Measurements from ENCODE around the gene WWOX.

WWOX gene

GRCh38 chr16:78537511-78537910 is 438.1 kb downstream of the WWOX start:
- no peak for TF ChIP-seq CTCF (IDR thresholded peaks at IDR 0.05; ENCODE audit: control insufficient read depth, insufficient read depth, low read depth, low read length, missing control alignments)
- no peak overlapping the region for H3K4me3 ChIP-seq (ENCODE audit: control insufficient read depth, low read depth, low read length)
- no peak for DNase-seq (ENCODE audit: low read depth)

GRCh38 chr16:78538292-78538691 is 438.8 kb downstream of the WWOX start:
- DNase-seq (ENCODE audit: low read depth), result no peak

GRCh38 chr16:78538919-78539318 is 439.5 kb downstream of the WWOX start:
- no peak overlapping the region for H3K4me3 ChIP-seq (ENCODE audit: control insufficient read depth, low read depth, low read length)
- TF ChIP-seq CTCF (IDR thresholded peaks at IDR 0.05; ENCODE audit: control insufficient read depth, insufficient read depth, low read depth, low read length, missing control alignments), result no peak
- no peak for DNase-seq (ENCODE audit: low read depth)

More at GRCh38 chr16:78538292-78538691, 438.8 kb downstream of the WWOX start:
- no peak for TF ChIP-seq CTCF (IDR thresholded peaks at IDR 0.05; ENCODE audit: control insufficient read depth, insufficient read depth, low read depth, low read length, missing control alignments)
- no peak overlapping the region for H3K4me3 ChIP-seq (ENCODE audit: control insufficient read depth, low read depth, low read length)

GRCh38 chr16:78542419-78542818 is 443.0 kb downstream of the WWOX start:
- DNase-seq (ENCODE audit: low read depth), result no peak
- TF ChIP-seq CTCF (IDR thresholded peaks at IDR 0.05; ENCODE audit: control insufficient read depth, insufficient read depth, low read depth, low read length, missing control alignments), result no peak
- no peak overlapping the region for H3K4me3 ChIP-seq (ENCODE audit: control insufficient read depth, low read depth, low read length)

- H3K4me3 ChIP-seq (ENCODE audit: control insufficient read depth, low read depth, low read length), result no peak overlapping the region
- no peak for TF ChIP-seq CTCF (IDR thresholded peaks at IDR 0.05; ENCODE audit: control insufficient read depth, insufficient read depth, low read depth, low read length, missing control alignments)
- DNase-seq (ENCODE audit: low read depth), result no peak
Observed at GRCh38 chr16:78543023-78543422, 443.6 kb downstream of the WWOX start.

GRCh38 chr16:78549366-78549765 is 449.9 kb downstream of the WWOX start:
- no peak for DNase-seq (ENCODE audit: low read depth)
- H3K4me3 ChIP-seq (ENCODE audit: control insufficient read depth, low read depth, low read length), result no peak overlapping the region
- no peak for TF ChIP-seq CTCF (IDR thresholded peaks at IDR 0.05; ENCODE audit: control insufficient read depth, insufficient read depth, low read depth, low read length, missing control alignments)
